Loucy (cell line): ENCODE data around the gene GPR15LG.

Experiments
- EZH2phosphoT487 ChIP-seq: fragments of 200-600 bp; IDR thresholded peaks from 2 replicates; pipeline ENCODE4 v1.6.1; 2018; ENCODE audit warnings: antibody characterized with exemption, mild to moderate bottlenecking, moderate library complexity, borderline replicate concordance
- TF ChIP-seq, protein P1 (sequence below): fragments of 200-600 bp; sonication (generic); conservative IDR thresholded peaks from 2 replicates; pipeline ENCODE4 v1.5.1; 2014; ENCODE audit warnings: mild to moderate bottlenecking, antibody characterized with exemption, low read length

DNA sequence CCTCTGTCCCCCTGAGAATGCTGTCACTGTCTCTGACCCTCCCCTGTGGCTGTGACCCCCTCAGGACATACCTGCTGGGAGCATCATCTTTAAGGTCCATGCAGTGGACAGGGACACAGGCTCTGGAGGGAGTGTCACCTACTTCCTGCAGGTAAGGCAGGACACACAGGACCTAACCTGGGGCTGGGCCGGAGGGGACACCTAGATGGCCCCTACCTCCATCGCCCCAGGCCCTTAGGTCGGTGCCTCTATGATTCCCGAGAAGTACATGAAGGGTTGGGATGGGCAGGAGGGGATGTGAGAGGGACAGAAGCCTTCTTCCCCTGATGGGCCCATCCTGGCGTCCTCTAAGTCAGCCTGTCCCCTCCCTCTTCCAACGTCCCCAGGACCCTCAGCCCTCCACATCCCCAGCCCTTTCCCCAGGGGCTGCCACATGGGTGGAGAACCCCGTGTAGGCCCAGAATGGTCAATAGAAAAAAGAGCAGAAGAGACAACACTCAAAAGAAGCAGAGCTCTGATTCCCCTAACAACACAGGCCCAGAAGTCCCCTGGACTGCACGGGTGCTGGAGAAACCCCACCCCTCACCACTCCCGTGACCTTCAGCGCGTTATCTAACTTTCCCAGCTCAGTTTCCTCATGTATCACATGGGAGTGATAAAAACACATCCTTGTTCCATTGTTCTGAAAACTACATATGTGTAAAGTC lies 27.1 kb downstream of the GPR15LG start:
- no peak for TF ChIP-seq EZH2phosphoT487
- TF ChIP-seq, protein P1, sequence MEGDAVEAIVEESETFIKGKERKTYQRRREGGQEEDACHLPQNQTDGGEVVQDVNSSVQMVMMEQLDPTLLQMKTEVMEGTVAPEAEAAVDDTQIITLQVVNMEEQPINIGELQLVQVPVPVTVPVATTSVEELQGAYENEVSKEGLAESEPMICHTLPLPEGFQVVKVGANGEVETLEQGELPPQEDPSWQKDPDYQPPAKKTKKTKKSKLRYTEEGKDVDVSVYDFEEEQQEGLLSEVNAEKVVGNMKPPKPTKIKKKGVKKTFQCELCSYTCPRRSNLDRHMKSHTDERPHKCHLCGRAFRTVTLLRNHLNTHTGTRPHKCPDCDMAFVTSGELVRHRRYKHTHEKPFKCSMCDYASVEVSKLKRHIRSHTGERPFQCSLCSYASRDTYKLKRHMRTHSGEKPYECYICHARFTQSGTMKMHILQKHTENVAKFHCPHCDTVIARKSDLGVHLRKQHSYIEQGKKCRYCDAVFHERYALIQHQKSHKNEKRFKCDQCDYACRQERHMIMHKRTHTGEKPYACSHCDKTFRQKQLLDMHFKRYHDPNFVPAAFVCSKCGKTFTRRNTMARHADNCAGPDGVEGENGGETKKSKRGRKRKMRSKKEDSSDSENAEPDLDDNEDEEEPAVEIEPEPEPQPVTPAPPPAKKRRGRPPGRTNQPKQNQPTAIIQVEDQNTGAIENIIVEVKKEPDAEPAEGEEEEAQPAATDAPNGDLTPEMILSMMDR: no peak
